ENCODE results near the gene TAAR2. TPM values are rescaled to one million over a fixed set of nuclear protein-coding genes. Genes with fewer than 3 reads are reported as not detected.

TAAR2 gene
- total RNA-seq, 1 donor: not detected

DNA sequence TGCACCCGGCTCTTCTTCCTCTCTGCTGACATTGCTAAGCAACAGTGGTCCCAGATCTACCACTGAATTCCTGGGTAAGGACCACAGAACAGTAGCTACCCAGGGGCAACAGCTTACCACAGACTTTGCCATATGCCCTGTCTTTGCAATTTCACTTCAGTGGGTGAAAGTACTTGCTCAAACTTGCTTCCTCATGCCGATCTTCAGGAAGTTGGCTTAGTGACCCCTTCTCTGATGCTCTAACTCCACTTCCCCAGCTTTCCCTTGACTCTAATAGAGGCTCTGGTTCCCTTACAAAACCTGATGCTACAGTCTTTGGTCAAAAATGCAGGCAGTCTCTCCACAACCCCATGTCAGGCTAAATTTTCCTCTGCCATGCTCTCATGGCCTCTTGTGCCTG lies 31.2 kb downstream of the TAAR2 start:
- no peak overlapping the region for H3K4me2 ChIP-seq (ENCODE audit: insufficient read depth, low read length)
- peaks cover 9% of the 10 kb centered on the region for H3K27me3 ChIP-seq (ENCODE audit: insufficient read depth, low read length)
- H3K4me3 ChIP-seq (ENCODE audit: insufficient read depth, low read length): no peak overlapping the region
- no peaks in the 10 kb centered on the region for H4K20me1 ChIP-seq (ENCODE audit: insufficient read depth, low read length)
- no peak for DNase-seq (ENCODE audit: insufficient read length, low spot score, missing footprints)
- no peaks in the 10 kb centered on the region for H3K36me3 ChIP-seq (ENCODE audit: insufficient read depth, low read length)
- no peaks in the 10 kb centered on the region for H3K79me2 ChIP-seq (ENCODE audit: insufficient read depth, low read length)
- H3K9me3 ChIP-seq (ENCODE audit: low read depth, low read length): no peaks in the 10 kb centered on the region
- no peak overlapping the region for H3K27ac ChIP-seq (ENCODE audit: low read depth, low read length)
- no peaks in the 10 kb centered on the region for H3K4me1 ChIP-seq (ENCODE audit: insufficient read depth, low read length)
- no peak for TF ChIP-seq CTCF (IDR thresholded peaks at IDR 0.05; ENCODE audit: extremely low read depth, low read depth, low read length)
- no peak overlapping the region for H2AFZ ChIP-seq (ENCODE audit: low read length)

GRCh38 chr6:132590362-132590761 lies 33.7 kb downstream of the TAAR2 start:
- H2AFZ ChIP-seq (ENCODE audit: low read length): no peak overlapping the region
- H3K4me1 ChIP-seq (ENCODE audit: insufficient read depth, low read length): no peaks in the 10 kb centered on the region
- H3K9me3 ChIP-seq (ENCODE audit: low read depth, low read length): no peaks in the 10 kb centered on the region
- TF ChIP-seq CTCF (IDR thresholded peaks at IDR 0.05; ENCODE audit: extremely low read depth, low read depth, low read length): no peak
- H3K4me2 ChIP-seq (ENCODE audit: insufficient read depth, low read length): no peak overlapping the region
- DNase-seq (ENCODE audit: insufficient read length, low spot score, missing footprints): no peak
- H3K36me3 ChIP-seq (ENCODE audit: insufficient read depth, low read length): no peaks in the 10 kb centered on the region
- H3K27ac ChIP-seq (ENCODE audit: low read depth, low read length): no peak overlapping the region
- H3K79me2 ChIP-seq (ENCODE audit: insufficient read depth, low read length): no peaks in the 10 kb centered on the region
- no peaks in the 10 kb centered on the region for H4K20me1 ChIP-seq (ENCODE audit: insufficient read depth, low read length)
- H3K4me3 ChIP-seq (ENCODE audit: insufficient read depth, low read length): no peak overlapping the region
- peaks cover 5% of the 10 kb centered on the region for H3K27me3 ChIP-seq (ENCODE audit: insufficient read depth, low read length)

- H3K4me1 ChIP-seq (ENCODE audit: insufficient read depth, low read length): no peaks in the 10 kb centered on the region
- TF ChIP-seq CTCF (IDR thresholded peaks at IDR 0.05; ENCODE audit: extremely low read depth, low read depth, low read length): no peak
- H3K27ac ChIP-seq (ENCODE audit: low read depth, low read length): no peak within 1 kb of the TSS
- no peak within 1 kb of the TSS for H2AFZ ChIP-seq (ENCODE audit: low read length)
- H3K79me2 ChIP-seq (ENCODE audit: insufficient read depth, low read length): no peaks in the 10 kb centered on the region
- H4K20me1 ChIP-seq (ENCODE audit: insufficient read depth, low read length): no peaks in the 10 kb centered on the region
- no peak for DNase-seq (ENCODE audit: insufficient read length, low spot score, missing footprints)
- no peaks in the 10 kb centered on the region for H3K9me3 ChIP-seq (ENCODE audit: low read depth, low read length)
- H3K27me3 ChIP-seq (ENCODE audit: insufficient read depth, low read length): peaks cover 3% of the 10 kb centered on the region
- H3K4me2 ChIP-seq (ENCODE audit: insufficient read depth, low read length): no peak within 1 kb of the TSS
- no peaks in the 10 kb centered on the region for H3K36me3 ChIP-seq (ENCODE audit: insufficient read depth, low read length)
- no peak within 1 kb of the TSS for H3K4me3 ChIP-seq (ENCODE audit: insufficient read depth, low read length)
Measured at GRCh38 chr6:132589454-132589853, 34.6 kb downstream of the TAAR2 start, which contains the start of gene TAAR5. TAAR5 (minus strand) TSS chr6:132589741; CDS start chr6:132589686, 55 bp downstream.

DNA sequence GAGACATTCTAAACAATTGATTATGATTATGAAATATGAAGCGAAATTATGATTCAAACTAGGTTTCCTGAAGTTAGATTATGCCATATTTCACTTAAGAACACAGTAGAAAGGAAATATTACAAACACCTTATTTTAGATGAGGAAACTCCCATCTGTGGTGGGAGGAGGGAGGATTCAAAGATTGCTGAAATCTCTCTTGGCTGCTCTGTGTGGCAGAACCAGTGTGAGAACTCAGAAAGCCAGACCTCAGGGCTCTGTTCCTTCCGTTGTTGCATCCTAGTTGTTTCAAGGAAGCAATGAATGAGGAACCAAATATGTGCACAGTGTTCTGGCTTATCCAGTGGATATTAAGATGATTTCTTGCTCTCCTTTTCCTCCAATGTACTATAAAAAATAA lies 36.7 kb downstream of the TAAR2 start:
- H3K4me2 ChIP-seq (ENCODE audit: insufficient read depth, low read length): no peak overlapping the region
- no peak overlapping the region for H3K27ac ChIP-seq (ENCODE audit: low read depth, low read length)

More for the DNA sequence above, 36.7 kb downstream of the TAAR2 start:
- TF ChIP-seq CTCF (IDR thresholded peaks at IDR 0.05; ENCODE audit: extremely low read depth, low read depth, low read length): no peak
- Histone ChIP-seq H3K79me2 (ENCODE audit: insufficient read depth, low read length) (no peaks in the 10 kb centered on the region), H3K27me3 (ENCODE audit: insufficient read depth, low read length) (peaks cover 3% of the 10 kb centered on the region), H2AFZ (ENCODE audit: low read length) (no peak overlapping the region), H3K36me3 (ENCODE audit: insufficient read depth, low read length) (no peaks in the 10 kb centered on the region), H4K20me1 (ENCODE audit: insufficient read depth, low read length) (no peaks in the 10 kb centered on the region), H3K4me1 (ENCODE audit: insufficient read depth, low read length) (no peaks in the 10 kb centered on the region), H3K9me3 (ENCODE audit: low read depth, low read length) (no peaks in the 10 kb centered on the region), H3K4me3 (ENCODE audit: insufficient read depth, low read length) (no peak overlapping the region)
- DNase-seq (ENCODE audit: insufficient read length, low spot score, missing footprints): no peak

Measured in osteoblast (primary cell).